H9 (cell line): Measurements from ENCODE around the gene PTBP3. TPM values are rescaled to one million over a fixed set of nuclear protein-coding genes. Genes with fewer than 3 reads are reported as not detected.

Source experiments
- DNase-seq: peaks from one replicate; pipeline ENCODE4 v3.0.0-alpha.2; 2017
- H2AFZ ChIP-seq: one replicate; pipeline ENCODE4 v1.6.1; 2013; ENCODE audit warnings: mild to moderate bottlenecking, low read length, control low read depth, moderate library complexity
- H2AK5ac ChIP-seq: 2 replicates; pipeline ENCODE4 v1.6.1; 2013; ENCODE audit warnings: low read length, control low read depth, mixed read lengths; ENCODE audit not compliant: insufficient read length
- H2BK120ac ChIP-seq: one replicate; pipeline ENCODE4 v1.6.1; 2013; ENCODE audit warnings: low read depth, mild to moderate bottlenecking, low read length, control low read depth, inconsistent platforms; ENCODE audit not compliant: poor library complexity, severe bottlenecking
- H2BK12ac ChIP-seq: 2 replicates; pipeline ENCODE4 v1.6.1; 2013; ENCODE audit warnings: low read length, control low read depth, mixed read lengths, low read depth; ENCODE audit not compliant: insufficient read length
- H2BK15ac ChIP-seq: 2 replicates; pipeline ENCODE4 v1.6.1; 2013; ENCODE audit warnings: low read depth, low read length, control low read depth
- H2BK20ac ChIP-seq: one replicate; pipeline ENCODE4 v1.6.1; 2013; ENCODE audit warnings: low read depth, mild to moderate bottlenecking, low read length, control low read depth, inconsistent platforms; ENCODE audit not compliant: poor library complexity, severe bottlenecking
- H2BK5ac ChIP-seq: 2 replicates; pipeline ENCODE4 v1.6.1; 2013; ENCODE audit warnings: low read length, control low read depth, mixed read lengths; ENCODE audit not compliant: insufficient read length
- H3K14ac ChIP-seq: 2 replicates; pipeline ENCODE4 v1.6.1; 2013; ENCODE audit warnings: low read length, control low read depth; ENCODE audit not compliant: insufficient read depth
- H3K18ac ChIP-seq: 2 replicates; pipeline ENCODE4 v1.6.1; 2013; ENCODE audit warnings: low read depth, mild to moderate bottlenecking, mixed read lengths, low read length, control low read depth; ENCODE audit not compliant: insufficient read length
- H3K23ac ChIP-seq: 2 replicates; pipeline ENCODE4 v1.6.1; 2013; ENCODE audit warnings: low read length, control low read depth, mixed read lengths, low read depth; ENCODE audit not compliant: insufficient read length
- H3K23me2 ChIP-seq: 2 replicates; pipeline ENCODE4 v1.6.1; 2013; ENCODE audit warnings: low read depth, mild to moderate bottlenecking, mixed read lengths, low read length, control low read depth; ENCODE audit not compliant: insufficient read length, poor library complexity, severe bottlenecking
- H3K27ac ChIP-seq: 2 replicates; pipeline ENCODE4 v1.5.1; 2013; ENCODE audit warnings: low read length, control low read depth, mixed read lengths, low read depth; ENCODE audit not compliant: insufficient read length
- H3K27me3 ChIP-seq: 2 replicates; pipeline ENCODE4 v1.6.1; 2013; ENCODE audit warnings: low read length, control low read depth, inconsistent platforms; ENCODE audit not compliant: insufficient read depth
- H3K4ac ChIP-seq: 2 replicates; pipeline ENCODE4 v1.6.1; 2013; ENCODE audit warnings: low read depth, mild to moderate bottlenecking, control low read depth, inconsistent platforms, low read length, moderate library complexity
- H3K4me1 ChIP-seq: 2 replicates; pipeline ENCODE4 v1.6.1; 2013; ENCODE audit warnings: low read length, control low read depth, inconsistent platforms; ENCODE audit not compliant: insufficient read depth
- H3K4me2 ChIP-seq: 2 replicates; pipeline ENCODE4 v1.6.1; 2013; ENCODE audit warnings: low read length, control low read depth, mixed read lengths; ENCODE audit not compliant: insufficient read length, insufficient read depth
- H3K56ac ChIP-seq: 2 replicates; pipeline ENCODE4 v1.6.1; 2013; ENCODE audit warnings: low read depth, mild to moderate bottlenecking, mixed read lengths, low read length, control low read depth; ENCODE audit not compliant: insufficient read length
- H3K79me1 ChIP-seq: 2 replicates; pipeline ENCODE4 v1.6.1; 2013; ENCODE audit warnings: low read depth, mild to moderate bottlenecking, moderate library complexity, low read length, control low read depth, inconsistent platforms; ENCODE audit not compliant: insufficient read depth, poor library complexity, severe bottlenecking
- H3K79me2 ChIP-seq: 2 replicates; pipeline ENCODE4 v1.6.1; 2013; ENCODE audit warnings: low read length, control low read depth, inconsistent platforms; ENCODE audit not compliant: insufficient read depth
- H3K9ac ChIP-seq: 2 replicates; pipeline ENCODE4 v1.6.1; 2013; ENCODE audit warnings: low read length, control low read depth, mixed read lengths; ENCODE audit not compliant: insufficient read length; ENCODE audit errors: extremely low read depth
- H3K9me3 ChIP-seq: one replicate; pipeline ENCODE4 v1.6.1; 2013; ENCODE audit warnings: low read depth, low read length, inconsistent platforms; ENCODE audit not compliant: control insufficient read depth
- H3T11ph ChIP-seq: one replicate; pipeline ENCODE4 v1.6.1; 2013; ENCODE audit warnings: mild to moderate bottlenecking, low read length, control low read depth, inconsistent platforms
- H4K20me1 ChIP-seq: one replicate; pipeline ENCODE4 v1.6.1; 2013; ENCODE audit not compliant: control insufficient read depth, insufficient read length, insufficient read depth
- H4K5ac ChIP-seq: 2 replicates; pipeline ENCODE4 v1.6.1; 2013; ENCODE audit warnings: low read depth, mild to moderate bottlenecking, mixed read lengths, low read length, control low read depth; ENCODE audit not compliant: insufficient read length
- H4K8ac ChIP-seq: replicated peaks from 2 replicates; pipeline ENCODE4 v1.6.1; 2013; ENCODE audit warnings: low read length, control low read depth, mixed read lengths, low read depth; ENCODE audit not compliant: insufficient read length
- H4K91ac ChIP-seq: 2 replicates; pipeline ENCODE4 v1.6.1; 2013; ENCODE audit warnings: low read depth, mild to moderate bottlenecking, moderate library complexity, mixed read lengths, low read length, control low read depth; ENCODE audit not compliant: insufficient read length
- H3K27ac Mint-ChIP-seq, 3 experiments: 2 replicates in 2 of 3; 3 replicates in 1 of 3; pipeline ENCODE4 v1.8.0; 2020 to 2021; ENCODE audit warnings: mixed read lengths in 3 of 3, mild to moderate bottlenecking in 1 of 3, moderate library complexity in 1 of 3
- H3K27me3 Mint-ChIP-seq: 2 replicates; pipeline ENCODE4 v1.8.0; 2021; ENCODE audit warnings: low read depth, mild to moderate bottlenecking, moderate library complexity, mixed read lengths
- H3K36me3 Mint-ChIP-seq, 3 experiments: 2 replicates in 2 of 3; 3 replicates in 1 of 3; pipeline ENCODE4 v1.8.0; 2020 to 2021; ENCODE audit warnings: low read depth in 3 of 3, mixed read lengths in 3 of 3; ENCODE audit not compliant: insufficient read depth in 1 of 3
- H3K4me1 Mint-ChIP-seq, 2 experiments: 2 replicates each; pipeline ENCODE4 v1.8.0; 2020; ENCODE audit warnings: mixed read lengths in 2 of 2
- H3K4me3 Mint-ChIP-seq, 2 experiments: 2 replicates in 1 of 2; 3 replicates in 1 of 2; pipeline ENCODE4 v1.8.0; 2020 to 2021; ENCODE audit warnings: mild to moderate bottlenecking in 2 of 2, mixed read lengths in 2 of 2, moderate library complexity in 1 of 2
- H3K9me3 Mint-ChIP-seq, 2 experiments: 2 replicates in 1 of 2; 3 replicates in 1 of 2; pipeline ENCODE4 v1.8.0; 2020; ENCODE audit warnings: mild to moderate bottlenecking in 2 of 2, mixed read lengths in 2 of 2, moderate library complexity in 1 of 2
- CTCF ChIP-seq: fragments of 200-600 bp; sonication (generic); conservative IDR thresholded peaks from 3 replicates; pipeline ENCODE4 v1.8.0; 2021; ENCODE audit warnings: antibody characterized with exemption, mild to moderate bottlenecking
- whole genome bisulfite sequencing: extraction: QIAGEN DNeasy Blood & Tissue Kit; methylation state at CpG from one replicate; pipeline ENCODE4 v1.1.7; 2013; ENCODE audit warnings: missing lambda C conversion rate, low lambda C conversion rate, mixed read lengths; ENCODE audit not compliant: insufficient read length; ENCODE audit errors: extremely low coverage; 5-methylcytosine and 5-hydroxymethylcytosine counted together
- total RNA-seq: library from RNA; stranded (reverse); gene quantifications from 2 replicates; pipeline ENCODE4 v1.2.1, GENCODE V29; 2021

Gene PTBP3
- total RNA-seq, 1 experiment from 2014 or later: 89.5 TPM

- H3K14ac ChIP-seq: no peak overlapping the region
- no peak overlapping the region for H4K91ac ChIP-seq
- H3K4me1 ChIP-seq: peaks cover 6% of the 10 kb centered on the region; the same call in 1 of the 2 replicates
- H3K9me3 Mint-ChIP-seq: peaks cover 0 to 4% of the 10 kb centered on the region in 2 experiments; a peak in 2 of 5 replicates
- H3K18ac ChIP-seq: no peak overlapping the region
- TF ChIP-seq CTCF: no peak
- no peak overlapping the region for H2BK120ac ChIP-seq
- no peak overlapping the region for H2AFZ ChIP-seq
- H3K79me1 ChIP-seq: no peaks in the 10 kb centered on the region
- no peak overlapping the region for H3K9ac ChIP-seq
- H4K5ac ChIP-seq: no peak overlapping the region
- H4K8ac ChIP-seq: no peak overlapping the region
- no peaks in the 10 kb centered on the region for H3K79me2 ChIP-seq
- no peak overlapping the region for H3K4me3 Mint-ChIP-seq
- no peak overlapping the region for H2BK15ac ChIP-seq
- no peak overlapping the region for H3K23ac ChIP-seq
- no peaks in the 10 kb centered on the region for H4K20me1 ChIP-seq
- H2AK5ac ChIP-seq: no peak overlapping the region
- H3K27ac Mint-ChIP-seq: no peak overlapping the region
- peaks cover 19 to 21% of the 10 kb centered on the region in 2 experiments for H3K4me1 Mint-ChIP-seq
- WGBS: no CpG with 5 or more reads among the region's 3 CpGs
- no peak overlapping the region for H2BK12ac ChIP-seq
- H3K27me3 Mint-ChIP-seq: peaks cover 26% of the 10 kb centered on the region
- H3K27me3 ChIP-seq: no peaks in the 10 kb centered on the region; the same call in 1 of the 2 replicates
- H3K9me3 ChIP-seq: no peaks in the 10 kb centered on the region
- no peak overlapping the region for H2BK5ac ChIP-seq
- no peak overlapping the region for H3K56ac ChIP-seq
- no peak overlapping the region for H3K4ac ChIP-seq
- no peak overlapping the region for H3T11ph ChIP-seq
- H3K4me2 ChIP-seq: no peak overlapping the region
- H3K27ac ChIP-seq: no peak overlapping the region
- no peak for DNase-seq
- H3K23me2 ChIP-seq: peaks cover 4% of the 10 kb centered on the region
- H2BK20ac ChIP-seq: no peak overlapping the region
- peaks cover 0 to 6% (median 0%) of the 10 kb centered on the region in 3 experiments; a peak in 1 of 7 replicates for H3K36me3 Mint-ChIP-seq
These were observed 153.0 kb downstream of the PTBP3 start for GRCh38 chr9:112180387-112180881.
